GM12878 (cell line): ENCODE results near the gene DNAH9.

Experiments used
- EGR1 ChIP-seq, 2 experiments: IDR thresholded peaks; 1 replicate in 1 of 2; 2 replicates in 1 of 2; pipeline ENCODE4 v1.6.1; 2011 to 2012; ENCODE audit warnings: low read depth in 2 of 2, low read length in 2 of 2, borderline replicate concordance in 1 of 2, mild to moderate bottlenecking in 1 of 2, moderate library complexity in 1 of 2
- EP300 ChIP-seq, 2 experiments: fragments of 150-350 bp in 1 of 2; IDR thresholded peaks; 2 replicates each; pipeline ENCODE4 v1.6.1; 2011 to 2012; ENCODE audit warnings: low read depth in 2 of 2, low read length in 2 of 2, borderline replicate concordance in 1 of 2, improper control_type of control experiment in 1 of 2, inconsistent platforms in 1 of 2; ENCODE audit not compliant: control insufficient read depth in 1 of 2
- EZH2 ChIP-seq: IDR thresholded peaks from 2 replicates; pipeline ENCODE4 v1.6.1; 2012; ENCODE audit warnings: low read depth, mild to moderate bottlenecking, control low read depth, inconsistent platforms, low read length, borderline replicate concordance; ENCODE audit not compliant: control insufficient read depth
- TF ChIP-seq, protein P1 (sequence below): IDR thresholded peaks from 2 replicates; pipeline ENCODE4 v1.6.1; 2011; ENCODE audit warnings: mild to moderate bottlenecking, low read depth, low read length, moderate library complexity; ENCODE audit not compliant: insufficient replicate concordance
- TF ChIP-seq, protein P2 (sequence below): IDR thresholded peaks from 2 replicates; pipeline ENCODE4 v1.6.1; 2012; ENCODE audit warnings: low read depth, low read length, improper control_type of control experiment

DNA sequence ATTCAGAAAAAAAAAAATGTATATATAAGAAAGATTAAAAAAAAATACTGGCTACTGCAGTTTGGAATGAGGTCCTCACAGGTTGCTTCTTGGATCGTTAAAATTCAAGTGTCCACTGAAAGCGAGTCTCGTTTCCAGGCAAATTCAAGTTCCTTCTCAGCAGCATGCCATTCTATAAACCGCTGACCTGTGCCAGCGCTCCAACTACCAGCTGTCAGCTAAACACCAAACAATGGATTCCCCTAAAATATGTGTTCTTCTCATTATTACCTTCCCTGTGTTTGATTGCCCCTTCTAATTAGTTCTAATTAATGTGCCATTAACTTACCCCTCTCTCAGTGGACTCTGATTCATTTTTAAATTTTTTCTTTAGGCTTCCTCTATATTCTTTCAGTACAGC is 92.4 kb downstream of the DNAH9 start:
- TF ChIP-seq EZH2 (no peak), EP300 (IDR thresholded peaks at IDR 0.05; ENCODE audit: borderline replicate concordance in 1 of 2, control insufficient read depth in 1 of 2, low read depth in 2 of 2, low read length in 2 of 2) (no peak), EGR1 (IDR thresholded peaks at IDR 0.05; ENCODE audit: borderline replicate concordance in 1 of 2, low read depth in 2 of 2, low read length in 2 of 2) (no peak)
- TF ChIP-seq, protein P1, sequence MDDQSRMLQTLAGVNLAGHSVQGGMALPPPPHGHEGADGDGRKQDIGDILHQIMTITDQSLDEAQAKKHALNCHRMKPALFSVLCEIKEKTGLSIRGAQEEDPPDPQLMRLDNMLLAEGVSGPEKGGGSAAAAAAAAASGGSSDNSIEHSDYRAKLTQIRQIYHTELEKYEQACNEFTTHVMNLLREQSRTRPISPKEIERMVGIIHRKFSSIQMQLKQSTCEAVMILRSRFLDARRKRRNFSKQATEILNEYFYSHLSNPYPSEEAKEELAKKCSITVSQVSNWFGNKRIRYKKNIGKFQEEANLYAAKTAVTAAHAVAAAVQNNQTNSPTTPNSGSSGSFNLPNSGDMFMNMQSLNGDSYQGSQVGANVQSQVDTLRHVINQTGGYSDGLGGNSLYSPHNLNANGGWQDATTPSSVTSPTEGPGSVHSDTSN = no peak
- TF ChIP-seq, protein P2, sequence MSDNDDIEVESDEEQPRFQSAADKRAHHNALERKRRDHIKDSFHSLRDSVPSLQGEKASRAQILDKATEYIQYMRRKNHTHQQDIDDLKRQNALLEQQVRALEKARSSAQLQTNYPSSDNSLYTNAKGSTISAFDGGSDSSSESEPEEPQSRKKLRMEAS = no peak
